HG02571 (cell line): Measurements from ENCODE around the gene SLC22A23.

Experiments
- ATAC-seq: cut with Tn5 transposase; IDR thresholded peaks from one replicate; pipeline ENCODE4 v1.9.1; 2021; ENCODE audit warnings: mild to moderate bottlenecking, moderate library complexity; ENCODE audit not compliant: unreplicated experiment

Gene SLC22A23

DNA sequence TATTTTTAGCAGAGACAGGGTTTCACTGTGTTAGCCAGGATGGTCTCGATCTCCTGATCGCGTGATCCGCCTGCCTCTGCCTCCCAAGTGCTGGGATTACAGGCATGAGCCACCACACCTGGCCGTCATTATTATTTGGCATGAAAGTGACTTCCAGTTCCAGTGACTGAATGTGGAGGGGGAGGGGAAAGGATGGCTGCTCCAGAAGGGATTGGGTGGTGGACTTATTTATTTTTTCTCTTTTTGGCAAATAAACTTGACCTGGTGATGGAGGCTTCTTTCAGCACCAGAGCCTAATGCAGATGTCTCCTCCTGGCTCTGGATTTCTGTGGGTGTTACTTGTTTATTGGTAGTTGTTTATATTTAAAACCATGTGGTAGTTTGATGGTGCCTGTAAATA is 16.9 kb upstream of the SLC22A23 start:
- no peak for ATAC-seq

- ATAC-seq, result no peak
Observed at GRCh38 chr6:3471711-3472110, 14.9 kb upstream of the SLC22A23 start.

DNA sequence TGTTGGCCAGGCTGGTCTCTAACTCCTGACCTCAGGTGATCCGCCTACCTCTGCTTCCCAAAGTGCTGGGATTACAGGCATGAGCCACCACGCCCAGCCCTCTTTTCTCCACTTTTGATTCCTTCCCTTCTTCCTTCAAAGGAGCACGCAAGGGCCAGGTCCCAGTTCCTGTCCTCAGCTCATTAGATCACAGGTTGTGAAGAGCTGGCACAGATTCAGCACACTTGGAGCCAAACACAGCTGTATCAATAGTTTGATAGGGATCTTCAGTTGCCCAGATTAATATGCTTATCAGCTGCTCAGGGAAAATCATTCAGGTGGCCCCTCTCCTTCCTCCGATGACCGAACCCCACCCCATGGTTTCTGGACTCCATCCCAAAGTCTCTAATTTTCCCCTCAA is 14.4 kb upstream of the SLC22A23 start:
- ATAC-seq, result no peak

DNA sequence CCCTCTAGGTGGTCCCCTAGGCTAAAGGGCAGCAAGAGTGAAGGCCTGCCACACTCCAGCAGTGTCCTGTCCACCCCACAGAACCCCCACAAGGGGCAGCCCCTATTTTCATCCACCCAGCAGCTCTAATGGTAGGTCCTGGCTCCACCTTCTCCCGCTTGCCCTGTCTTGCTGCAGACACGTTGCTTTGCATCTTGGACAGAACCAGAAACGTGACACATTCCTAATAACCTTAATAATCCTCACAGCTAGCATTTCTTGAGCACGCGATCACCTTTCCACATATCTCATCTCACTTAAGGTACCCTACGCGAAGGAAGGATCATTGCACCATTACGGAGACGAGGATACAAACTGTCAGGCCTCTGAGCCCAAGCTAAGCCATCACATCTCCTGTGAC is 11.7 kb upstream of the SLC22A23 start:
- ATAC-seq, result no peak

DNA sequence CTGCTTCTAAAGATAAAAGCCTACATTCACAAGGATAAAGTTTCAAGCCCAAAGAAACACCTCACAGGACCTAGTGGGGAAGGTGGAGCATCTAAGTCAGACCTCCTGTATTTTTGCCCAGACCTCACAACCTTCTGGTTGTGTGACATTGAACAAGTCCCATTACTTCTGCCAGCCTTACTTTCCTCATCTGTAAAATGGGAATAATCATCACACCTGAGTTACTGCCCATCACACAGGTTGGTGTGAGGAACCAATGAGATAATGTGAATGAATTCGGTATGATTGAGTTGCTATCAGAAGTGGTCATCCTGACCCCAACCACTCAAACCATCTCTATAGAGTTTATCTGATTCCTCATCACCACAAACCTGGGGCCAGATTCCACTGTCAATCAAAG is 11.1 kb upstream of the SLC22A23 start:
- no peak for ATAC-seq

- ATAC-seq, result no peak
Observed at GRCh38 chr6:3466488-3467219, 9.8 kb upstream of the SLC22A23 start.

DNA sequence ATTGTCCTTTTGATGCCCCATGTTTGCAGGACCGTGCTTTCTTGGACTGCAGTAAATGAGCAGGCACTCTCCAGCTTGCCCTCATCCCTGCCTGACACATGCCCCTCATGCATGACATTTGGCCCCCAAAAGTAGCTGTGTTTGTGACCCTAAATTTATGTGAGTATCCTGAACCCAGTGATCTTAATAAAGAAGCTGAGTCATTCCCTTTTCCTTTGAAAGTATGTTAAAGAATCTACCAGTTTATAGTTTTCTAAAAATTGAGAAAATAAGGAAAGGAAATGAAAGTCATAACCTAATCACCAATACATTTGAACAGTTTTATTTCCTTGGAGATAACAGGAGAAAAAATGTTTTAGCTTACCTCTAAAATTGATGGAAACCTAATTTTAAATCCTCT is 3.4 kb upstream of the SLC22A23 start:
- no peak for ATAC-seq

DNA sequence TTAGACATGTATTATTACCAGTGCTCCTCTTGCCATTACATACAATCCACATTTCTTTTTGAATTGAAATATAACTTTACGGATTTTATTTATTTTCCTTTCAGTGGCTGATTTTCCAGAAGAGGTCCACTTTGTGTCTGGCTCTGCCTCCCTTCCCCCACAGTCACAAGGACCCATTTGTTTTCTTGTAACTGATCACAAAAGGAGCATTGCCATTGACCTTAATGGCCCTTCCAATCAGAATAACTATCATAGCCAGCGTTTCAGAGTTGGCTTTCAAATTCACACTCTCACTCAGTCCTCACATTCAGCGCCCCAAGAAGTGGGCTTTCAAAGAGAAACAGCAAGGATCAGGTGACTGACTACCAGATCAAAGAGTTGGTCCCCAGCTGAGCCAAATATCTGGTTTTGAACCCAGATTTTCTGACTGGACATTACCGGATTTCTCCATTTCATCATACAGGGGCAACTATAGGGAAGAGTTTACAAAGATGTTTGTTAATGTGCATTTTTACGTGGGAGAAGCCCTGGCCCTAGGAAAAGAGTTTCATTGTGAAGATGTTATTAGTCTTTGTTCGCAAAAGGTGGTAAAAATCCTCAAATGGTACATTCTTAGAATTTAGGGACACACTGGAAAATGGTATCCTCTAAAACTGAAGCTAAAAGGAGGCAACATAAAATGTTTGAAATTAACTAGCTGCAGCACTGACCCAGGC is 2.0 kb upstream of the SLC22A23 start:
- no peak for ATAC-seq

DNA sequence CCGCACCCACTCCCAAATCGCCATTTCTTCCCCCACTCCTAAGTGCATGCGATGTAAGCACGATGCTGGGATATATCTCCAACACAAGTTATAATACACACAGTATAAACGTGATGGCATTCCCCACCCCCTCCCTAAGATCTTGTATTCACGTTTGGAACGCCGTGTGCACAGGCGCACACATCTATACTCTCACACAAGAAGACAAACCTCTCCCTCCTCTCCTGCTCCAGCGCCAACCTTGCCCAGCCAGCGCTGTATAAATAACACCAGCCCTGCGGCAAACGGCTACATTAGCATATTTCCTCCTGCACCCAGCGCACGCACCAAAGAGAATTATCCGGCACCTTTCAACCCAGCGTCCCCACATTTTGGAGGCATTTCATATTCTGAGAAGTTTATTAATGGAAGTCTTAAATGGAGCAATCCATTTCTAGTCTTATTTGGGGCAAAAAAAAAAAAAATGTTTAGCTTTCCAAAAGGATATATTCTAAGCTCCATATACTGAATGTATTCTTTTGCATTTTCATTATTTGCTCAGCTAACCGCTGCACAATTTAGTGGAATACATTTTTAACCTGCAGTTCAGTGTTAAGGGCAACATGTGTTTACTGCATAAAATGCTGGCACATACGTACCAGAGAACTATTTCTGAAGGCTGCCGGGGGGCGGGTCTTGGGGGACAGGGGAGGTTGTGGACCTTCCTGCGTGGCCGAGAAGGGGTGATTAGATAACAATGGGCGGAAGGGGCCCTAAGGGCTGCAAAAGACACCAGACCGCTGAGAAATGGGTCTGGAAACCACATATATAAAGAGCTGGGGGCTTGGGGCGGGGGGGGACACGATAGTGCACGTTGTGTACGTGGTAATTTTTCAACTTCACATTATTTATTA is 1.1 kb upstream of the SLC22A23 start:
- no peak for ATAC-seq

DNA sequence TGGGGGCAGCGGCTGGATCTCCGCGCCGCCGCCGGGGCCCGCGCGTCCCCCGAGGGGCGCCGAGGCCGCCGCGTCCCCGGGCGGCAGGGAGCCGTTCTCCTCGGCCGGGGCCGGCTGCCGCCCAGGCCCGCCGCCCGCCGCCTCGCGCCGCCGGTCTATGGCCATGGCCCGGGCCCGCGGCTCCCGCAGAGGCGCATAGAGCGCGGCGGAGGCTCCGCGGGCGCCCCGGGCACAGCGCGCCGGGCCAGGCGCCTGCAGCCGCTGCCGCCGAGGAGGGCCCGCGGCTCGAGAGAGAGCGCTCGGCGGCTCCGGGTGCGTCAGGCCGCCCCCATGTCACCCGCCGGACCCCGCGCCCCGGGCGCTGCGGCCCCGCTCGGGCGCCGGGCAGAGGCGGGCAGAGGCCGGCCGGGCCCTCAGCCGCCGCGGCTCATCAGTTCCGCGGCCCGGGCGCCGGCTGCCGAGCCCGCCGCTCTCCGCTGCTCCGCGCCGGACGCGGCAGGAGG is 404 bp downstream of the SLC22A23 start:
- no peak for ATAC-seq

GRCh38 chr6:3455569-3456394 is 1.1 kb downstream of the SLC22A23 start:
- no peak for ATAC-seq

GRCh38 chr6:3455147-3455568 is 1.7 kb downstream of the SLC22A23 start:
- ATAC-seq, result no peak

- ATAC-seq, result no peak
Observed at GRCh38 chr6:3454273-3455010, 2.4 kb downstream of the SLC22A23 start.

- no peak for ATAC-seq
Observed at GRCh38 chr6:3453413-3454272, 3.2 kb downstream of the SLC22A23 start.

- ATAC-seq, result no peak
Observed at GRCh38 chr6:3451498-3451897, 5.4 kb downstream of the SLC22A23 start.

DNA sequence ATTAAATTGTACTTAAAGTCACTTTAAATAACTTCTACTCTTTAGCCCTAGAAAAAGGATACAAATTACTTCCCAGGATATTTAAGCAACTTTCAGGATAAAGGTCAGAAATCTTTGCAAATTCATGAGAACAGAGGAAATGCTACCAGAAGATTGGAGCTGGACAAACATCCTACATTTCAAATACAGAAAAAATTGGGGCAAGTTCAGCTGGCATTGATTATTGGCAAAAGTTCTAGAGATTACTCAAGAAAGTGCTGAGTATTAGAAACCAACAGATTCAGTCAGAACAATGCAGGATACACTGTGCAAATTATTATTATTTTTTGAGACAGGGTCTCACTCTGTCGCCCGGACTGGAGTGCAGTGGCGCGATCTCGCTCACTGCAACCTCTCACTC is 6.0 kb downstream of the SLC22A23 start:
- ATAC-seq, result no peak

- no peak for ATAC-seq
Observed at GRCh38 chr6:3449750-3450305, 7.0 kb downstream of the SLC22A23 start.

- ATAC-seq, result no peak
Observed at GRCh38 chr6:3449321-3449720, 7.5 kb downstream of the SLC22A23 start.

DNA sequence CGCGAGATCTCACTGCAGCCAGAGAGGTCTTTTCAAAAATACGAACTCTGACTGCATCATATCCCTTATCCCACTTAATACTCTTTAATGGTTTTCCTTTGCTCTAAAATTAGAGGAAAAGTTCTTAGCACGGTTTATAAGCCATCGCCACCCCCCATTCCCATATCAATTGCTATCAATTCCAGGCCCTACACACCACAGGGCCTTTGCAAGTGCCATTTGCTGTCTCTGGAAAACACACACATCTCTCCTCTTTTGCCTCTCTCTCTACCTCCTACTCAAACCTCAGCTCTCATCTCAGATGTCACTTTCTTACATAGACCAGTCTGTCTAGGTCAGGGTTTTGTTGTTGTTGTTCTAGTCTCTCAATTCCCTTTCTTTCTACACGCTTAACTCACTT is 9.8 kb downstream of the SLC22A23 start:
- ATAC-seq, result no peak
